SK-N-SH (cell line): Measurements from ENCODE around the gene AFF3. TPM values are rescaled to one million over a fixed set of nuclear protein-coding genes. Genes with fewer than 3 reads are reported as not detected.

Experiments
- CTCF ChIA-PET: fragments of 300-600, 350-600 bp; formaldehyde crosslinking; extraction: SDS; loops from one replicate; lab custom pipeline; 2021; lab: Yijun Ruan, JAX
- POLR2A ChIA-PET: fragments of 350-600 bp; sonication (Branson Sonifier 250); formaldehyde crosslinking; extraction: SDS; loops from one replicate; lab custom pipeline; 2020; ENCODE audit warnings: antibody characterized with exemption, inconsistent platforms; lab: Yijun Ruan, JAX
- DNase-seq: peaks from one replicate; pipeline ENCODE4 v3.0.0; 2012
- H2AFZ ChIP-seq: fragments of 200-600 bp; sonication (generic); 2 replicates; pipeline ENCODE4 v1.8.1; 2016; ENCODE audit warnings: antibody characterized with exemption, mild to moderate bottlenecking, low read depth
- H3F3A ChIP-seq: fragments of 200-600 bp; sonication (generic); replicated peaks from 2 replicates; pipeline ENCODE3; 2016; ENCODE audit warnings: antibody characterized with exemption, mild to moderate bottlenecking; ENCODE audit not compliant: insufficient read depth
- H3K27ac ChIP-seq, 2 experiments: fragments of 200-500 bp in 1 of 2; fragments of 200-600 bp in 1 of 2; sonication (Bioruptor generic) in 1 of 2; sonication (generic), shearing (Covaris generic) in 1 of 2; 2 replicates each; pipeline versions ENCODE4 v1.5.1 to v1.6.1; 2014 to 2016; ENCODE audit warnings: low read depth in 2 of 2, inconsistent platforms in 1 of 2, low read length in 1 of 2, mild to moderate bottlenecking in 1 of 2, mixed read lengths in 1 of 2
- H3K27me3 ChIP-seq: fragments of 200-600 bp; sonication (generic), shearing (Covaris generic); 2 replicates; pipeline ENCODE4 v1.6.1; 2016; ENCODE audit warnings: mixed run types; ENCODE audit not compliant: insufficient read depth
- H3K36me3 ChIP-seq, 2 experiments: fragments of 200-500 bp in 1 of 2; fragments of 200-600 bp in 1 of 2; sonication (Bioruptor generic) in 1 of 2; sonication (generic) in 1 of 2; replicated peaks in 1 of 2; 2 replicates each; pipeline versions ENCODE3 to v1.5.1; 2014 to 2016; ENCODE audit warnings: low read length in 1 of 2, mild to moderate bottlenecking in 1 of 2; ENCODE audit not compliant: insufficient read depth in 2 of 2, control insufficient read depth in 1 of 2
- H3K4me1 ChIP-seq, 2 experiments: fragments of 200-500 bp in 1 of 2; fragments of 200-600 bp in 1 of 2; sonication (Bioruptor generic) in 1 of 2; sonication (generic), shearing (Covaris generic) in 1 of 2; 2 replicates each; pipeline versions ENCODE4 v1.5.1 to v1.6.1; 2014 to 2016; ENCODE audit warnings: low read depth in 1 of 2, low read length in 1 of 2, mixed run types in 1 of 2; ENCODE audit not compliant: insufficient read depth in 2 of 2, control insufficient read depth in 1 of 2
- H3K4me2 ChIP-seq: fragments of 200-600 bp; sonication (generic), shearing (Covaris generic); 2 replicates; pipeline ENCODE4 v1.6.1; 2017; ENCODE audit warnings: mixed run types
- H3K4me3 ChIP-seq, 2 experiments: fragments of 200-500 bp in 1 of 2; fragments of 200-600 bp in 1 of 2; sonication (Bioruptor generic) in 1 of 2; sonication (generic), shearing (Covaris generic) in 1 of 2; 2 replicates each; pipeline versions ENCODE4 v1.5.1 to v1.8.1; 2014 to 2016; ENCODE audit warnings: low read depth in 2 of 2, inconsistent platforms in 1 of 2, low read length in 1 of 2, mild to moderate bottlenecking in 1 of 2, mixed read lengths in 1 of 2, moderate library complexity in 1 of 2
- H3K79me2 ChIP-seq: fragments of 200-600 bp; sonication (generic); 2 replicates; pipeline ENCODE4 v1.8.1; 2017; ENCODE audit warnings: mild to moderate bottlenecking; ENCODE audit not compliant: insufficient read depth
- H3K9ac ChIP-seq: fragments of 200-600 bp; sonication (generic); 2 replicates; pipeline ENCODE4 v1.6.1; 2017; ENCODE audit warnings: mixed run types
- H3K9me2 ChIP-seq: fragments of 200-600 bp; sonication (generic); 2 replicates; pipeline ENCODE4 v1.6.1; 2017; ENCODE audit warnings: mixed run types
- H3K9me3 ChIP-seq: fragments of 200-600 bp; sonication (generic); 2 replicates; pipeline ENCODE4 v1.6.1; 2017; ENCODE audit warnings: mixed run types, mild to moderate bottlenecking, moderate library complexity
- H4K20me1 ChIP-seq: fragments of 200-600 bp; sonication (generic); 2 replicates; pipeline ENCODE4 v1.6.1; 2017; ENCODE audit warnings: mild to moderate bottlenecking, mixed run types; ENCODE audit not compliant: insufficient read depth
- ELF1 ChIP-seq: IDR thresholded peaks from 2 replicates; pipeline ENCODE4 v1.4.0; 2012
- EP300 ChIP-seq, 2 experiments: IDR thresholded peaks; 2 replicates each; pipeline versions ENCODE4 v1.4.0 to v1.6.1; 2012; ENCODE audit warnings: borderline replicate concordance in 1 of 2, low read depth in 1 of 2, low read length in 1 of 2
- EZH2phosphoT487 ChIP-seq: fragments of 200-600 bp; sonication (generic); IDR thresholded peaks from 2 replicates; pipeline ENCODE4 v1.6.1; 2017; ENCODE audit warnings: low read depth, mixed run types, mild to moderate bottlenecking, antibody characterized with exemption, moderate library complexity, borderline replicate concordance
- FOXJ3 ChIP-seq: sonication (generic); formaldehyde crosslinking; IDR thresholded peaks from 2 replicates; pipeline ENCODE4 v1.5.1; 2020; ENCODE audit warnings: mild to moderate bottlenecking, missing genetic modification reagents
- GATA2 ChIP-seq: sonication (generic); formaldehyde crosslinking; IDR thresholded peaks from 2 replicates; pipeline ENCODE4 v1.5.0; 2020; ENCODE audit warnings: mild to moderate bottlenecking, missing genetic modification reagents
- MEF2A ChIP-seq: IDR thresholded peaks from 2 replicates; pipeline ENCODE4 v1.4.0; 2012; ENCODE audit warnings: low read depth, borderline replicate concordance
- MXI1 ChIP-seq: IDR thresholded peaks from 2 replicates; pipeline ENCODE4 v1.6.1; 2012; ENCODE audit warnings: mild to moderate bottlenecking, low read depth, low read length, improper control_type of control experiment
- NFIC ChIP-seq: IDR thresholded peaks from 2 replicates; pipeline ENCODE4 v1.4.0; 2012; ENCODE audit warnings: borderline replicate concordance
- NRF1 ChIP-seq: IDR thresholded peaks from 2 replicates; pipeline ENCODE4 v1.6.1; 2012; ENCODE audit warnings: low read depth, mild to moderate bottlenecking, low read length
- POLR2AphosphoS5 ChIP-seq: IDR thresholded peaks from 2 replicates; pipeline ENCODE4 v1.6.1; 2012; ENCODE audit warnings: low read depth, low read length
- RAD21 ChIP-seq: IDR thresholded peaks from 2 replicates; pipeline ENCODE4 v1.6.1; 2012; ENCODE audit warnings: mild to moderate bottlenecking, low read length
- RFX5 ChIP-seq: IDR thresholded peaks from 2 replicates; pipeline ENCODE4 v1.6.1; 2012; ENCODE audit warnings: mild to moderate bottlenecking, improper control_type of control experiment, low read length
- SIN3A ChIP-seq: IDR thresholded peaks from 2 replicates; pipeline ENCODE4 v1.6.1; 2012; ENCODE audit warnings: low read depth, mild to moderate bottlenecking, low read length, moderate library complexity, borderline replicate concordance
- TCF12 ChIP-seq: IDR thresholded peaks from 2 replicates; pipeline ENCODE4 v1.4.0; 2012
- TEAD4 ChIP-seq: IDR thresholded peaks from 2 replicates; pipeline ENCODE4 v1.4.0; 2012; ENCODE audit warnings: mild to moderate bottlenecking, borderline replicate concordance; ENCODE audit not compliant: insufficient read depth
- WGBS: methylation state at CpG from one replicate; pipeline ENCODE4 v1.1.6; 2017; ENCODE audit warnings: low lambda C conversion rate; 5-methylcytosine and 5-hydroxymethylcytosine counted together
- polyA plus RNA-seq, 3 experiments: library from polyadenylated mRNA; depleted of rRNA; stranded (reverse); fragments of >200 nt; gene quantifications; 2 replicates each; pipeline ENCODE4 v1.2.3, GENCODE V29; 2012
- TF ChIP-seq, protein P1 (sequence below): IDR thresholded peaks from 2 replicates; pipeline ENCODE4 v1.6.1; 2012; ENCODE audit warnings: mild to moderate bottlenecking, low read depth, low read length, moderate library complexity
- TF ChIP-seq, protein P2 (sequence below): IDR thresholded peaks from 2 replicates; pipeline ENCODE4; 2012
- TF ChIP-seq, protein P3 (sequence below): IDR thresholded peaks from 2 replicates; pipeline ENCODE4 v1.4.0; 2012; ENCODE audit warnings: low read depth, borderline replicate concordance

The AFF3 gene
- polyA plus RNA-seq, 1 of the 3 experiments (the other 2 are of a cell fraction) = 0.36 TPM

DNA sequence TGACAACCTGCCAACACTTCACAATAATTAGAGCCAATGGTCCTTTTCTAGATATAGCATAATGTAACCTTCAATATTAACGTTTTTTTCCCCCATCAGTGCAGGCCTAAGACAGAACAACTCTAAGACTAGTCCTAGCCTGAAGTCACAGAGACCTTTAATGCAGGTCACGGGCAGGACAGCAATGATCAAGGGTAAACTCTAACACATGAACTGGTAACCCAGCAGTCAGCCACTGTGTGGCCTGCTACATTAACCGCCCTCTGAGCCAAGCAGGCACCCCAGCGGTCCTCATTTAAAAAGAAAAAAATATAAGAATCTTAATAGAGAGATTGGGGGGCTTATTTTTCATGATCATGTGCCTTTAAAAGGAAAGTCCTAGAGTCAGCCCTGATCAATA, 290.6 kb downstream of the AFF3 start:
- CTCF ChIA-PET = interaction anchor here (1.2 kb wide), 1 partner anchor 33 kb away, joined by 3 read pairs; no protein-coding TSS in a partner anchor
- no peaks in the 10 kb centered on the region for H3K9me2 ChIP-seq
- no peaks in the 10 kb centered on the region for H3K27me3 ChIP-seq
- no peak for DNase-seq
- H3K36me3 ChIP-seq = no peaks in the 10 kb centered on the region
- no peak overlapping the region for H3K4me2 ChIP-seq
- no peaks in the 10 kb centered on the region for H3F3A ChIP-seq
- H2AFZ ChIP-seq = no peak overlapping the region
- H3K9ac ChIP-seq = no peak overlapping the region
- H4K20me1 ChIP-seq = no peaks in the 10 kb centered on the region
- H3K4me1 ChIP-seq = peaks cover 0 to 3% of the 10 kb centered on the region in 2 experiments; a peak in 1 of 4 replicates
- H3K79me2 ChIP-seq = no peaks in the 10 kb centered on the region
- no peak overlapping the region for H3K27ac ChIP-seq
- H3K4me3 ChIP-seq = no peak overlapping the region
- no peaks in the 10 kb centered on the region for H3K9me3 ChIP-seq
- POLR2A ChIA-PET = no interaction called here
- no peak for TF ChIP-seq NFIC
- TF ChIP-seq MEF2A = no peak
- TF ChIP-seq RFX5 = no peak
- no peak for TF ChIP-seq EZH2phosphoT487
- TF ChIP-seq EP300 (IDR thresholded peaks at IDR 0.05; ENCODE audit: borderline replicate concordance in 1 of 2, low read depth in 1 of 2, low read length in 1 of 2) = no peak
- TF ChIP-seq, protein P1, sequence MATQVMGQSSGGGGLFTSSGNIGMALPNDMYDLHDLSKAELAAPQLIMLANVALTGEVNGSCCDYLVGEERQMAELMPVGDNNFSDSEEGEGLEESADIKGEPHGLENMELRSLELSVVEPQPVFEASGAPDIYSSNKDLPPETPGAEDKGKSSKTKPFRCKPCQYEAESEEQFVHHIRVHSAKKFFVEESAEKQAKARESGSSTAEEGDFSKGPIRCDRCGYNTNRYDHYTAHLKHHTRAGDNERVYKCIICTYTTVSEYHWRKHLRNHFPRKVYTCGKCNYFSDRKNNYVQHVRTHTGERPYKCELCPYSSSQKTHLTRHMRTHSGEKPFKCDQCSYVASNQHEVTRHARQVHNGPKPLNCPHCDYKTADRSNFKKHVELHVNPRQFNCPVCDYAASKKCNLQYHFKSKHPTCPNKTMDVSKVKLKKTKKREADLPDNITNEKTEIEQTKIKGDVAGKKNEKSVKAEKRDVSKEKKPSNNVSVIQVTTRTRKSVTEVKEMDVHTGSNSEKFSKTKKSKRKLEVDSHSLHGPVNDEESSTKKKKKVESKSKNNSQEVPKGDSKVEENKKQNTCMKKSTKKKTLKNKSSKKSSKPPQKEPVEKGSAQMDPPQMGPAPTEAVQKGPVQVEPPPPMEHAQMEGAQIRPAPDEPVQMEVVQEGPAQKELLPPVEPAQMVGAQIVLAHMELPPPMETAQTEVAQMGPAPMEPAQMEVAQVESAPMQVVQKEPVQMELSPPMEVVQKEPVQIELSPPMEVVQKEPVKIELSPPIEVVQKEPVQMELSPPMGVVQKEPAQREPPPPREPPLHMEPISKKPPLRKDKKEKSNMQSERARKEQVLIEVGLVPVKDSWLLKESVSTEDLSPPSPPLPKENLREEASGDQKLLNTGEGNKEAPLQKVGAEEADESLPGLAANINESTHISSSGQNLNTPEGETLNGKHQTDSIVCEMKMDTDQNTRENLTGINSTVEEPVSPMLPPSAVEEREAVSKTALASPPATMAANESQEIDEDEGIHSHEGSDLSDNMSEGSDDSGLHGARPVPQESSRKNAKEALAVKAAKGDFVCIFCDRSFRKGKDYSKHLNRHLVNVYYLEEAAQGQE = no peak
- TF ChIP-seq, protein P2, sequence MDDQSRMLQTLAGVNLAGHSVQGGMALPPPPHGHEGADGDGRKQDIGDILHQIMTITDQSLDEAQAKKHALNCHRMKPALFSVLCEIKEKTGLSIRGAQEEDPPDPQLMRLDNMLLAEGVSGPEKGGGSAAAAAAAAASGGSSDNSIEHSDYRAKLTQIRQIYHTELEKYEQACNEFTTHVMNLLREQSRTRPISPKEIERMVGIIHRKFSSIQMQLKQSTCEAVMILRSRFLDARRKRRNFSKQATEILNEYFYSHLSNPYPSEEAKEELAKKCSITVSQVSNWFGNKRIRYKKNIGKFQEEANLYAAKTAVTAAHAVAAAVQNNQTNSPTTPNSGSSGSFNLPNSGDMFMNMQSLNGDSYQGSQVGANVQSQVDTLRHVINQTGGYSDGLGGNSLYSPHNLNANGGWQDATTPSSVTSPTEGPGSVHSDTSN = no peak
- no peak for TF ChIP-seq FOXJ3 (CRISPR knock-in tag)
- no peak for TF ChIP-seq MXI1
- TF ChIP-seq, protein P3, sequence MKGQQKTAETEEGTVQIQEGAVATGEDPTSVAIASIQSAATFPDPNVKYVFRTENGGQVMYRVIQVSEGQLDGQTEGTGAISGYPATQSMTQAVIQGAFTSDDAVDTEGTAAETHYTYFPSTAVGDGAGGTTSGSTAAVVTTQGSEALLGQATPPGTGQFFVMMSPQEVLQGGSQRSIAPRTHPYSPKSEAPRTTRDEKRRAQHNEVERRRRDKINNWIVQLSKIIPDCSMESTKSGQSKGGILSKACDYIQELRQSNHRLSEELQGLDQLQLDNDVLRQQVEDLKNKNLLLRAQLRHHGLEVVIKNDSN = no peak
- no peak for TF ChIP-seq RAD21
- no peak for TF ChIP-seq POLR2AphosphoS5
- no peak for TF ChIP-seq TEAD4
- TF ChIP-seq NRF1 = no peak
- no peak for TF ChIP-seq TCF12
- no peak for TF ChIP-seq GATA2 (CRISPR knock-in tag)
- no peak for TF ChIP-seq SIN3A
- TF ChIP-seq ELF1 = no peak
- 65% methylated on average over 4 of the region's 4 CpGs for WGBS
